Smooth muscle cell (in vitro differentiated cells): ENCODE measurements around the gene IGSF6. TPM values are rescaled to one million over a fixed set of nuclear protein-coding genes. Genes with fewer than 3 reads are reported as not detected.

Experiments
- DNase-seq: peaks from one replicate; lab custom pipeline; 2025; ENCODE audit not compliant: unreplicated experiment; lab: John Stamatoyannopoulos, UW
- H2AFZ ChIP-seq: fragments of 200-600 bp; sonication (generic); 2 replicates; pipeline ENCODE4 v1.6.0; 2016; ENCODE audit warnings: antibody characterized with exemption, low read depth, mild to moderate bottlenecking
- H3F3A ChIP-seq: fragments of 200-600 bp; sonication (generic); 2 replicates; pipeline ENCODE4 v1.6.0; 2017; ENCODE audit warnings: antibody characterized with exemption, low read depth
- H3K27ac ChIP-seq: fragments of 200-600 bp; sonication (generic); 2 replicates; pipeline ENCODE4 v1.5.1; 2016; ENCODE audit warnings: low read depth, mild to moderate bottlenecking
- H3K27me3 ChIP-seq: fragments of 200-600 bp; sonication (generic); 2 replicates; pipeline ENCODE4 v1.6.1; 2016; ENCODE audit warnings: low read depth, mild to moderate bottlenecking
- H3K36me3 ChIP-seq: fragments of 200-600 bp; sonication (generic); 2 replicates; pipeline ENCODE4 v1.5.1; 2016; ENCODE audit warnings: low read depth
- H3K4me1 ChIP-seq: fragments of 200-600 bp; sonication (generic); 2 replicates; pipeline ENCODE4 v1.5.1; 2016; ENCODE audit warnings: low read depth
- H3K4me2 ChIP-seq: fragments of 200-600 bp; sonication (generic); 2 replicates; pipeline ENCODE4 v1.6.0; 2016; ENCODE audit warnings: mild to moderate bottlenecking
- H3K4me3 ChIP-seq: fragments of 200-600 bp; sonication (generic); 2 replicates; pipeline ENCODE4 v1.5.1; 2016; ENCODE audit warnings: mild to moderate bottlenecking
- H3K79me2 ChIP-seq: fragments of 200-600 bp; sonication (generic); 2 replicates; pipeline ENCODE4 v1.6.0; 2016; ENCODE audit warnings: low read depth, mild to moderate bottlenecking
- H3K9ac ChIP-seq: fragments of 200-600 bp; sonication (generic); 2 replicates; pipeline ENCODE4 v1.6.0; 2016; ENCODE audit warnings: low read depth
- H3K9me3 ChIP-seq: fragments of 200-600 bp; sonication (generic); replicated peaks from 2 replicates; pipeline ENCODE4 v1.5.1; 2016; ENCODE audit warnings: low read depth
- H4K20me1 ChIP-seq: fragments of 200-600 bp; sonication (generic); 2 replicates; pipeline ENCODE4 v1.6.0; 2016; ENCODE audit warnings: low read depth
- CTCF ChIP-seq: fragments of 200-600 bp; sonication (generic); IDR thresholded peaks from 2 replicates; pipeline ENCODE4 v1.5.1; 2017; ENCODE audit warnings: borderline replicate concordance, mild to moderate bottlenecking, antibody characterized with exemption; ENCODE audit not compliant: insufficient read depth, poor library complexity, severe bottlenecking
- WGBS: methylation state at CpG from one replicate; pipeline ENCODE4 v1.1.7; 2016; ENCODE audit warnings: low lambda C conversion rate; 5-methylcytosine and 5-hydroxymethylcytosine counted together
- polyA plus RNA-seq: library from polyadenylated mRNA; unstranded; fragments of >200 nt; fragmentation: Nextera tagmentation; extraction: Ambion mirVana; gene quantifications from 2 replicates; pipeline ENCODE4 v1.2.1, GENCODE V29; 2016
- small RNA-seq: library from RNA; depleted of rRNA; stranded (forward); fragments of <200 nt; gene quantifications from one replicate; pipeline ENCODE3, GENCODE V24; 2014
- total RNA-seq: library from RNA; depleted of rRNA; stranded (reverse); fragments of >200 nt; gene quantifications from 2 replicates; pipeline ENCODE4 v1.2.3, GENCODE V29; 2014

IGSF6 gene
- total and polyA plus RNA-seq, 2 experiments from 2014 or later, result 0.13 TPM; not detected in 1

- Histone ChIP-seq H3K27me3 (no peaks in the 10 kb centered on the region), H4K20me1 (no peaks in the 10 kb centered on the region), H3K27ac (peak overlapping the region; percentile 76), H3K9me3 (no peaks in the 10 kb centered on the region), H3K9ac (peak overlapping the region; percentile 2), H3F3A (peaks cover 4% of the 10 kb centered on the region), H2AFZ (no peak overlapping the region), H3K4me2 (peak overlapping the region; percentile 51), H3K36me3 (no peaks in the 10 kb centered on the region), H3K4me1 (no peaks in the 10 kb centered on the region), H3K79me2 (no peaks in the 10 kb centered on the region), H3K4me3 (no peak overlapping the region)
- 23% methylated on average over 2 of the region's 2 CpGs for WGBS
- no peak for TF ChIP-seq CTCF
- no peak for DNase-seq
These were observed 62.1 kb downstream of the IGSF6 start for GRCh38 chr16:21590287-21590686.

GRCh38 chr16:21589551-21589950 is 62.9 kb downstream of the IGSF6 start:
- H3K27me3 ChIP-seq, result no peaks in the 10 kb centered on the region
- no peaks in the 10 kb centered on the region for H3K79me2 ChIP-seq
- no peaks in the 10 kb centered on the region for H4K20me1 ChIP-seq
- no peaks in the 10 kb centered on the region for H3K9me3 ChIP-seq
- no peak for DNase-seq
- H3F3A ChIP-seq, result peaks cover 4% of the 10 kb centered on the region
- no peak overlapping the region for H3K4me2 ChIP-seq
- WGBS, result 66% methylated on average over 4 of the region's 4 CpGs
- H3K9ac ChIP-seq, result no peak overlapping the region
- peak overlapping the region; percentile 19 for H2AFZ ChIP-seq
- H3K36me3 ChIP-seq, result no peaks in the 10 kb centered on the region
- no peak for TF ChIP-seq CTCF
- H3K4me3 ChIP-seq, result no peak overlapping the region
- peak overlapping the region; percentile 76 for H3K27ac ChIP-seq
- no peaks in the 10 kb centered on the region for H3K4me1 ChIP-seq

Small RNAs within 50 kb of the gene (small RNA-seq; reads per million reads assigned to genes)
- gene RNU6-1005P (0.21 reads per million), gene RNU6-196P (not detected)

Other genes starting within 250 kb of the IGSF6 start
- gene METTL9, start 53.0 kb downstream of the IGSF6 start, total RNA-seq, result 157 and 211 TPM in 2 replicates
- 97.5 and 104 TPM in 2 replicates for gene METTL9, start 53.0 kb downstream of the IGSF6 start, polyA plus RNA-seq
- 0.31 TPM in 1 of 2 replicates, not detected in the other for gene OTOA, start 11.4 kb upstream of the IGSF6 start, total RNA-seq
- not detected in 2 replicates for gene OTOA, start 11.4 kb upstream of the IGSF6 start, polyA plus RNA-seq
- gene NPIPB4, start 205.1 kb upstream of the IGSF6 start, total RNA-seq, result 7.3 and 10.8 TPM in 2 replicates
- 11.4 and 23.9 TPM in 2 replicates for gene NPIPB4, start 205.1 kb upstream of the IGSF6 start, polyA plus RNA-seq